GM18502 (cell line): Measurements from ENCODE around the gene DARS1.
A peak's percentile ranks its signal among the peaks of the same experiment; 100 is the strongest.

Source experiments
- ATAC-seq: cut with Tn5 transposase; IDR thresholded peaks from one replicate; pipeline ENCODE4 v1.9.1; 2021; ENCODE audit warnings: mild to moderate bottlenecking; ENCODE audit not compliant: unreplicated experiment, poor library complexity

The DARS1 gene

GRCh38 chr2:136016836-136017235 lies 31.4 kb upstream of the DARS1 start:
- no peak for ATAC-seq

- ATAC-seq = no peak
These were observed 31.0 kb upstream of the DARS1 start for GRCh38 chr2:136016427-136016826.

DNA sequence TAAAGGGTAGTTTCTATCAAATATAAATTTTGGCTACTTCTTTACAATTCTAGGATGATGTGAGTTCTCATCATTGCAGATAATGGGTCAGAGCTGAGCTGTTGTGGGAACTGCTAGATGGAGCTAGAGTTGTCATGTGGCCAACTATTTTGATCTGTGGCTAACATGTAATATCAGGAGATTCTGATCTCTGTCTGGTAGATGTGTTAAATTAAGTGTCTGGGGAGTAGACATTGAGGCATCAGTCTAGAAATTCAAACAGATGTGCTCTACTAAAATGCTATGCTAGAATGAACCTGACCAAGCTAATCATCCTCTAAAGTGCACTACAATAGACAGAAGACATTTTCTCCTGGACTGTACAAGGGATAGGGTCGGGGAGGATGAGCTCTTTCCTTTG lies 30.3 kb upstream of the DARS1 start:
- no peak for ATAC-seq

GRCh38 chr2:136014411-136014810 lies 29.0 kb upstream of the DARS1 start:
- ATAC-seq = no peak

- ATAC-seq = no peak
These were observed 28.5 kb upstream of the DARS1 start for GRCh38 chr2:136013955-136014354.

DNA sequence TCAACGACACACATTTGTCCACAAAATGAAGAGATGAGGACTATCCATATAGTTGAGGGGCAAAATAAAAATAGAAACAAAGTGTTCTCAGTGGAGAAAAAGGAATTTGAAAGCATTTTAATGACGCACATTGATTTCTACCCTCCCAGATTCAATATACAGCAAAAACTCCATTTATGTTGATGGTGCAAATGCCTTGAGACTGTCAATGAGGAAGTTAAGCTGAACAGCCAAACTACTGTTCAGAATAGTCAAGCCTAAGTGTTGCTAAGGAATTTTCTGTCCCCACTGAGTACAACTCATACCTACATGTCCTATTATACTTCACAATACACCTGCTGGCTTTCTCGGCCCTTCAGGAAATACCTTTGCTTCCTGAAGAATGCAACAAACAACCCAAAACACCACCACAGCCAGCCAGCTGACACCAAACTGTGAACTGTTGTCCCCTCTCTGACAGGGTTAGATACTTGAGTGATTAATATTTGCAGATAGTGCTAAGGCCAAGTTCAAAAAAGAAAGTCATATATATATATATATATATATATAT lies 27.8 kb upstream of the DARS1 start:
- no peak for ATAC-seq

- ATAC-seq = no peak
These were observed 26.9 kb upstream of the DARS1 start for GRCh38 chr2:136012315-136012714.

- ATAC-seq = no peak
These were observed 24.7 kb upstream of the DARS1 start for GRCh38 chr2:136010126-136010525.

DNA sequence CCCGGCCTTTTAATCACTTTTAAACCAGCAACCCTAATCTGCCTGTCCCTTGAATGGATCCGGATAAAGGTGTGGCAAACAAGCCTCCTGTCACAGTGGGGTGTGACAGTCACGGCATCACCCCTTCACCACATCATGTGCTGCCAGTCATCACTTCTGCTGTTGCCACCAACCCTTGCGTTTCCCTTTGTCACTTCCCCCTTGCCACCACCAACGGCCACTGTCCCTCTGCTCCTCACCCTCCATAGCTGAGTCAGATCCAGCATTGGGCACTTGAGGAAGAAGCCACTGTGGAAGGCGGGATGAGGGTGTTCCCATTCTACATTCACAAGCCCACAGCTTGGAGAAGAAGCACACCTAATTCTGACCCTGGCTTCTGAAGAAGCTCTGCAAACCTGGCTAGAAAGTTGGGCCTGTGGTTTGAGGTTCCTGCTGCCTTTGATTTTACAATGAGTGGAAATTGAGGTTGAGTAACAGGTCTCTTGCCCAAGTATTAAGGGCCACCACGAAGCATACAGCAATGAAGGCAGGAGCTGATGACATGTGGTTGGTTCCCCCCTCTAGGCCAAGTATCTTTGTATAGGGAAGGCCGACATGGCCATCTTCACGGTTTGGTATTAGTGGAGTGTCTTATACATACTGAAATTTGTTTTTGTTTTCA lies 22.9 kb upstream of the DARS1 start:
- ATAC-seq = peak; percentile 59

- ATAC-seq = no peak
These were observed 21.2 kb upstream of the DARS1 start for GRCh38 chr2:136006658-136007057.

DNA sequence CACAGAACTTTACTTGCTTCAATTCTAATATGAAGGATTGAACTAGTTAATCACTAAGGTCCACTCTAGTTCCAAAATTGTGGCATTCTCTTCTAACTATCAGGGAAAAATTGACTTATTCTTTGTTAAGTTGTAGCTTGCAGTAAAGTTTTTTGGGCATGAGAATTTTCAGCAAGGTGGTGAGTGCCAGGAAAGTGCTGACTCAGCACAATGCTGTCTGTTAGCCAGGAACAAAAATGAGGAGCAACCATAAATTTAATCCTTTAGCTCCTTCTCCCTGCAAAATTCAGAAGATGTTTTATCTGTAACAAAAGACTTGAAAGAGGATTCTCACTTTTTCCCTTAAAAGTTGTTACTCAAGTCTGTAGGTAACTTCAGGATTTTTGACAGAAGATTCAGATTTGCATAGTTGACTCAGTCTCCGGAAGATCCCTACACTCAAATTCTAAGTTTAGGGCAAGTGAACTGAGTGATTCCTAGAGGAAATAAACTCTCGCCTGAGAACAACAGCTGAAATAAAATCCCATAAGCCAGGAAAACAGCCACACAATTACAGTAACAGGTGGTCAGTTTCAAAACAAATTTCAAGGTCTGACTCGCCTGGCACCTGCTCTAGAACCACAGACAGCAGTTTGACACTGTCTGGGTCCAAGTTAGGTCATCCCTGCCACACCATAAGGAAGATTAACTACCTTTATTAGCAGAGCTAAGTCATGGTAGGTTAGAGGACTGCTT lies 20.2 kb upstream of the DARS1 start:
- ATAC-seq = peak; percentile 57

- ATAC-seq = no peak
These were observed 19.5 kb upstream of the DARS1 start for GRCh38 chr2:136004965-136005364.

GRCh38 chr2:136001131-136001530 lies 15.7 kb upstream of the DARS1 start:
- no peak for ATAC-seq

DNA sequence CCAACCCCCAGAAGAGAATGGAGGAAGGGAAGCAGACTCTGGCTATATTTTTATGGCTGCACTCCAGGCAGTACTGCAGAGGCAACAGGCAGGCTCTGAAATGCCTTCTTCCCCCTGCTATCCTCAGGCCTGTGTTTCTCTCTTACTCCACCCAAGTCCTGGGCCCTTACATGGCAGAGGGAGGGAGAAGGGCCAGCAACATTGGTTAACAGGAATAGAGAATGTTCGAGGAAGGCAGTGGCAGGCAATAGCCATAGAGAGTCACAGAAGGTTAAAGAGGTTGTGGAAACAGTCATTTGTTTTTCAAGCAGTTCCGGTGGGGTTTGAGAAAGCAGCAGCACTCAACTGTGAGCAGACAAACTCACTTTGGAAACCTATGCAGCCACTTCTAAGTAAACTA lies 15.1 kb upstream of the DARS1 start:
- ATAC-seq = peak; percentile 69

GRCh38 chr2:135999899-136000298 lies 14.5 kb upstream of the DARS1 start:
- ATAC-seq = no peak

- ATAC-seq = no peak
These were observed 13.5 kb upstream of the DARS1 start for GRCh38 chr2:135998879-135999278.

- ATAC-seq = peak; percentile 63
These were observed 12.0 kb upstream of the DARS1 start for GRCh38 chr2:135997380-135997779.

GRCh38 chr2:135996304-135996703 lies 10.9 kb upstream of the DARS1 start:
- ATAC-seq = no peak

DNA sequence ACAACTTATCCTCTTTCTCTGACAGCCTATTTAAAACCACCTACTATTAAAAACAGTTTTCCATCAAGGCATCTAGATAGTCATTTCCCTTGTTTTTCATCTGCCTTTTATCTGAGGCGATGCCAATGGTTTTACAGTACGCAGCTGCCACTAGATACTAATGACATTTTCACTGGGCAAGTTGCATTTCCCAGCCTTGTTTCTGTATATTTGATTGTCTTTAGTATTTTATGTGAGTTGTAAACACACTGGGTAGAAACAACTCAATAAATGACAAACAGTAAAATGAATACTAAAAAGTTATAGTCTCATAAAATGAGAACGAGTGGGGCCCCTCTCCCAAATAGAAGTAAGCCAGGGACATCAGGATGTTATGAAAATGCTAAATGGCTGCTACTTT lies 8.9 kb upstream of the DARS1 start:
- no peak for ATAC-seq

GRCh38 chr2:135993421-135993820 lies 8.0 kb upstream of the DARS1 start:
- ATAC-seq = no peak

DNA sequence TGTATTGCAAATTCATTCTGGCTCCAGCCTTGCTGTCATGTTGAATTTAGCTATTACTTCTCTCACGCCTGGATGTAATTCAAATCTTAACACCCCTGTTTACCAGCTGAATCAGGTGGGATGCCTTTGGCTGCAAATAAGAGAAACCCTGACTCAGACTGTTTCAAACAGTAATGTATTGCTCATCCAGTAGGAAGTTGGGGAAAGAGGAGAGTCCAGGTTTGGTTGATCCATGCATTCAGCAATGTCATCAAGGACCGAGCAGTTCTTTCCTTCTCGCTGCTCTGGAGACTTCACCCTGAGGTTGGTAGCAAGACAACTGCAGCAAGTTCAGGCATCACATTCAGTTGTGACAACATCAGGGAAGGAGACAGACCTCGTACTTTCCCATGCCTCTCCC lies 6.4 kb upstream of the DARS1 start:
- no peak for ATAC-seq

- ATAC-seq = no peak
These were observed 2.0 kb upstream of the DARS1 start for GRCh38 chr2:135987441-135987840.
